Skeletal muscle satellite cell (primary cell): ENCODE data around the gene VTCN1. TPM values are rescaled to one million over a fixed set of nuclear protein-coding genes. Genes with fewer than 3 reads are reported as not detected.
"Not testable (repeated sequence)": the region's sequence is repeated elsewhere in the genome, so short reads cannot be mapped to it uniquely, and the experiment has no call there.

Experiments
- H3K27me3 ChIP-seq: 2 replicates; pipeline ENCODE4 v1.7.0; 2013; ENCODE audit warnings: low read length; ENCODE audit not compliant: control insufficient read depth, insufficient read depth
- H3K36me3 ChIP-seq: 2 replicates; pipeline ENCODE4 v1.7.0; 2013; ENCODE audit warnings: mild to moderate bottlenecking, control low read depth, low read length; ENCODE audit not compliant: insufficient read depth
- H3K4me1 ChIP-seq: 2 replicates; pipeline ENCODE4 v1.7.0; 2013; ENCODE audit warnings: low read length; ENCODE audit not compliant: control insufficient read depth, insufficient read depth
- H3K4me2 ChIP-seq: 2 replicates; pipeline ENCODE4 v1.7.0; 2013; ENCODE audit warnings: mild to moderate bottlenecking, low read length
- H3K4me3 ChIP-seq: 2 replicates; pipeline ENCODE4 v1.7.0; 2013; ENCODE audit warnings: low read length
- H3K9ac ChIP-seq: 2 replicates; pipeline ENCODE4 v1.7.0; 2013; ENCODE audit warnings: mild to moderate bottlenecking, low read depth, low read length, moderate library complexity
- H3K9me3 ChIP-seq: replicated peaks from 2 replicates; pipeline ENCODE4 v1.7.0; 2013; ENCODE audit warnings: mild to moderate bottlenecking, control low read depth, low read length
- total RNA-seq: library from RNA; depleted of rRNA; stranded (reverse); fragments of >200 nt; gene quantifications from 2 replicates; pipeline ENCODE4 v1.2.3, GENCODE V29; 2012; rRNA removed

The VTCN1 gene
- total RNA-seq = 0.25 TPM in 1 of 2 replicates, not detected in the other

GRCh38 chr1:117210831-117211261 lies at the start of gene VTCN1:
Gene VTCN1, minus strand, starts transcription at chr1:117210927. Its CDS starts 72 bp downstream, at chr1:117210855.
- no peaks in the 10 kb centered on the region for H3K36me3 ChIP-seq
- H3K9me3 ChIP-seq = no peaks in the 10 kb centered on the region
- no peak within 1 kb of the TSS for H3K4me3 ChIP-seq
- peaks cover 23% of the 10 kb centered on the region for H3K27me3 ChIP-seq
- H3K4me2 ChIP-seq = no peak within 1 kb of the TSS
- no peaks in the 10 kb centered on the region for H3K4me1 ChIP-seq
- H3K9ac ChIP-seq = no peak within 1 kb of the TSS

DNA sequence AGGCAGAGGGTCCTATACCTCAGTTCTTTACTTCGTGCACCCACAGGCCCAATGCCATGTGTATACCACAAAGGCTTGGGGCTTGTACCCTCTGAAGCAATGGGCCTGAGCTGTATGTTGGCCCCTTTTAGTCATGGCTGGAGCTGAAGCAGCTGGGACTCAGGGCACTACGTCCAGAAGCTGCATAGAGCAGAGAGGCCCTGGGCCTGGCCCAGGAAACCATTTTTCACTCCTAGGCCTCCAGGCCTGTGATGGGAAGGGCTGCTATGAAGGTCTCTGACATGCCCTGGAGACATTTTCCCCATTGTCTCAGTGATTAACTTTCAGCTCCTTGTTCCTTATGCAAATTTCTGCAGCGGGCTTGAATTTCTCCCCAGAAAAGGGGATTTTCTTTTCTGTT lies 48.1 kb upstream of the VTCN1 start:
- H3K27me3 ChIP-seq = peaks cover 7% of the 10 kb centered on the region
- no peak overlapping the region for H3K9ac ChIP-seq
- no peaks in the 10 kb centered on the region for H3K9me3 ChIP-seq
- H3K36me3 ChIP-seq = no peaks in the 10 kb centered on the region
- H3K4me2 ChIP-seq = no peak overlapping the region
- H3K4me1 ChIP-seq = no peaks in the 10 kb centered on the region
- H3K4me3 ChIP-seq = no peak overlapping the region

DNA sequence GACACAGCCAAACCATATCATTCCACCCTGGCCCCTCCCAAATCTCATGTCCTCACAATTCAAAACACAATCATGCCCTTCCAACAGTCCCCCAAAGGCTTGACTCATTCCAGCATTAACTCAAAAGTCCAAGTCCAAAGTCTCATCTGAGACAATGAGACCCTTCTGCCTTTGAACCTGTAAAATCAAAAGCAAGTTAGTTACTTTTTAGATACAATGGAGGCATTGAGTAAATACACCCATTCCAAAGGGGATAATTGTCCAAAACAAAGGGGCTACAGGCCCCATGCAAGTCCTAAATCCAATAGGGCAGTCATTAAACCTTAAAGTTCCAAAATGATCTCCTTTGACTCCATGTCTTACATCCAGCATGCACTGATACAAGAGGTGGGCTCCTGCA lies 47.3 kb upstream of the VTCN1 start:
- H3K4me1 ChIP-seq, H3K9ac ChIP-seq, H3K36me3 ChIP-seq, H3K4me2 ChIP-seq, H3K9me3 ChIP-seq, H3K27me3 ChIP-seq, H3K4me3 ChIP-seq: not testable (repeated sequence)

- H3K4me1 ChIP-seq = no peaks in the 10 kb centered on the region
- H3K27me3 ChIP-seq = peaks cover 7% of the 10 kb centered on the region
- no peak overlapping the region for H3K4me3 ChIP-seq
- no peak overlapping the region for H3K4me2 ChIP-seq
- H3K9ac ChIP-seq = no peak overlapping the region
- H3K9me3 ChIP-seq = no peaks in the 10 kb centered on the region
- no peaks in the 10 kb centered on the region for H3K36me3 ChIP-seq
Observed at GRCh38 chr1:117257291-117257690, 46.6 kb upstream of the VTCN1 start.

DNA sequence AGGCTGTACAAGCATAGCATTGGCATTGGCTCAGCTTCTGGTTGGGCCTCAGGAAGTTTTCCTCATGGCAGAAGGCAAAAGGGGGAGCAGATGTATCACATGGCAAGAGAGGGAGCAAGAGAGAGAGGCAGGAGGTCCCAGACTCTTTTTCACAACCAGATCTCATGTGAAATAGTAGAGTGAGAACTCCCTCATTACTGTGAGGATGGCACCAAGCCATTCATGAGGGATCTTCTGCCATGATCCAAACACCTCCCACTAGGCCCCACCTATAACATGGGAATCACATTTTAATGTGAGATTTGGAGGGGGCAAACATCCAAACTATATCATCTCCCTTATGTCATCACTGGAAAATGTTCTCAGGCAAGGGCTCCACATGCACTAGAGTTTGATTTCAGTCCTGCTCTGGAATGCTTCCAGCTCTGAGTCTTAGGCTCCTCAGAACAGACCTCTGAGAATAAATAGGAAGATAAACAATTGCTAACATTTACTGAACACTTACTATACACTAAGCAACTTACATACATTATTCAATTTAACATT lies 39.4 kb upstream of the VTCN1 start:
- no peak overlapping the region for H3K4me3 ChIP-seq
- H3K4me1 ChIP-seq = no peaks in the 10 kb centered on the region
- peaks cover 3% of the 10 kb centered on the region for H3K27me3 ChIP-seq
- H3K4me2 ChIP-seq = no peak overlapping the region
- no peaks in the 10 kb centered on the region for H3K36me3 ChIP-seq
- H3K9ac ChIP-seq = no peak overlapping the region
- no peaks in the 10 kb centered on the region for H3K9me3 ChIP-seq

GRCh38 chr1:117244971-117245370 lies 34.2 kb upstream of the VTCN1 start:
- H3K9ac ChIP-seq = no peak overlapping the region

DNA sequence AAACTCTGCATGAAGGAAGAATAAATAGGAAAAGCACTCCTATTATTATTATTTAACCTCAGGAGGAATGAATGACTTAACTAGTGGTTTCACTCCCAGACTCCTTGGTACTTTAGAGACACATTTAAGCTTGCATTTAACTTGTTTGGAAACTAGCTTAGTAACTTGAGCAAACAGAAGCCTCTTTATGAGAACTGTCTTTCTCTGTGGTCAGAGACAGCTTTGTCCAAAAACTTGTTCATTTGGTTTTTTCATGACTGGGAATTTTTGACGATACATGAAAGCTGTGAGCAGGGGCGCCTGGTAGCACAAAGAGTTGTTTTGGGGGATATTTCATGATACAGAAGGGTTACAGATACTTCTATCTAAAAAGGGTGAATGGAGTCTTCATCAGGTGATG lies 33.6 kb upstream of the VTCN1 start:
- Histone ChIP-seq H3K4me3 (no peak overlapping the region), H3K36me3 (no peaks in the 10 kb centered on the region), H3K9ac (no peak overlapping the region), H3K4me1 (no peaks in the 10 kb centered on the region), H3K4me2 (no peak overlapping the region), H3K9me3 (no peaks in the 10 kb centered on the region), H3K27me3 (peaks cover 18% of the 10 kb centered on the region)

More at GRCh38 chr1:117244971-117245370, 34.2 kb upstream of the VTCN1 start:
- H3K36me3 ChIP-seq = no peaks in the 10 kb centered on the region
- H3K9me3 ChIP-seq = no peaks in the 10 kb centered on the region
- H3K27me3 ChIP-seq = peaks cover 18% of the 10 kb centered on the region
- H3K4me2 ChIP-seq = no peak overlapping the region
- no peak overlapping the region for H3K4me3 ChIP-seq
- H3K4me1 ChIP-seq = no peaks in the 10 kb centered on the region

DNA sequence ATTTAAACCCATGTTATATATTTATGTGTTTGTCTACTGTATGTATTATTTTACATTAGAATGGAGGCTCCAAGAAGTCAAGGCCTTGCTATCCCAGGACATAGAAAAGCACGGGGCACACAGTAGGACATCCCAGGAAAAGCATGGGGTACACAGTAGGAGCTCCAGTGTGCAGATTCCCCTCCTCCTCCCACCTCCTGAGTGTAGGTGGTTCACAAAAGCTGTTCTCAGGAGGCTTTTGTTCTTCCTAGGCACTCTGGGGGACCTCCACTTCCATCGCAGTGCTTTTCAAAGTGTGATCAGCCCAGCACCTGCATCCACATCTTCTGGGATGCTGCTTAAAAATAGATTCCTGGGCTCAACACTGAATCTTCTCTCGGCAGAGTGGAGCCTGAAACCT lies 30.8 kb upstream of the VTCN1 start:
- Histone ChIP-seq H3K4me1 (no peaks in the 10 kb centered on the region), H3K4me3 (no peak overlapping the region), H3K9ac (no peak overlapping the region), H3K9me3 (no peaks in the 10 kb centered on the region), H3K36me3 (no peaks in the 10 kb centered on the region), H3K27me3 (peaks cover 18% of the 10 kb centered on the region), H3K4me2 (no peak overlapping the region)

DNA sequence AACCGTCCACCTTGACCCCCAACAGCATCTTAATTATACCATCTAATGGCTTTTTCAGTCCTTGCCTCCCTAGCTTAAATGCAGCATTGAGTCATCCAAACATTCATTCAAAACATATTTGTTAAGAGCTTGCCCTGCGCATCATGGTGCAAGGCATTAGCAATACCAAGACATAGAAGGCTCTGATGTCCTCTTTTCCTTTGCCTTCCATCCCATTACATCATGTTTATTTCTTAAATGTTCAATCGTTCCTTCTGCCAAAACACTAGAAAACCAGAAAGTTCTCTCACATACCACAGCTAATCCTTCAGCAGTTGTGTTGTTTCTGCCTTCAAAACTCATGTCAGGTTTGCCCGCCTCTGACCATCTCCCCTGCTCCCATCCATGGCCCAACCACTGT lies 29.8 kb upstream of the VTCN1 start:
- Histone ChIP-seq H3K36me3 (no peaks in the 10 kb centered on the region), H3K4me3 (no peak overlapping the region), H3K27me3 (peaks cover 15% of the 10 kb centered on the region), H3K4me1 (no peaks in the 10 kb centered on the region), H3K4me2 (no peak overlapping the region), H3K9ac (no peak overlapping the region), H3K9me3 (no peaks in the 10 kb centered on the region)

- Histone ChIP-seq H3K36me3 (no peaks in the 10 kb centered on the region), H3K9ac (no peak overlapping the region), H3K27me3 (peaks cover 14% of the 10 kb centered on the region), H3K9me3 (no peaks in the 10 kb centered on the region), H3K4me3 (no peak overlapping the region), H3K4me2 (no peak overlapping the region), H3K4me1 (no peaks in the 10 kb centered on the region)
Observed at GRCh38 chr1:117239467-117239866, 28.7 kb upstream of the VTCN1 start.

GRCh38 chr1:117237726-117238381 lies 27.1 kb upstream of the VTCN1 start:
- H3K4me2 ChIP-seq = no peak overlapping the region
- no peak overlapping the region for H3K4me3 ChIP-seq
- no peaks in the 10 kb centered on the region for H3K27me3 ChIP-seq
- no peaks in the 10 kb centered on the region for H3K9me3 ChIP-seq
- H3K9ac ChIP-seq = no peak overlapping the region
- H3K36me3 ChIP-seq = no peaks in the 10 kb centered on the region
- no peaks in the 10 kb centered on the region for H3K4me1 ChIP-seq

- Histone ChIP-seq H3K4me2 (no peak overlapping the region), H3K9me3 (no peaks in the 10 kb centered on the region), H3K4me3 (no peak overlapping the region), H3K36me3 (no peaks in the 10 kb centered on the region), H3K27me3 (no peaks in the 10 kb centered on the region), H3K4me1 (no peaks in the 10 kb centered on the region), H3K9ac (no peak overlapping the region)
Observed at GRCh38 chr1:117235863-117236465, 25.2 kb upstream of the VTCN1 start.
